NCI-H146 (cell line): ENCODE data around the gene MYO16.
"Not testable (repeated sequence)": the region's sequence is repeated elsewhere in the genome, so short reads cannot be mapped to it uniquely, and the experiment has no call there.

Source experiments
- DNase-seq: peaks from one replicate; lab custom pipeline; 2025; lab: John Stamatoyannopoulos, UW

MYO16 gene

GRCh38 chr13:109074436-109074835, 445.0 kb downstream of the MYO16 start:
- DNase-seq: no peak

- DNase-seq: no peak
Observed at GRCh38 chr13:109074853-109075252, 445.4 kb downstream of the MYO16 start.

- no peak for DNase-seq
Observed at GRCh38 chr13:109087916-109088623, 458.7 kb downstream of the MYO16 start.

- no peak for DNase-seq
Observed at GRCh38 chr13:109088624-109088917, 459.2 kb downstream of the MYO16 start.

GRCh38 chr13:109090796-109091195, 461.4 kb downstream of the MYO16 start:
- no peak for DNase-seq

GRCh38 chr13:109091249-109091648, 461.8 kb downstream of the MYO16 start:
- no peak for DNase-seq

- DNase-seq: not testable (repeated sequence)
Observed at GRCh38 chr13:109092186-109092585, 462.8 kb downstream of the MYO16 start.

- no peak for DNase-seq
Observed at GRCh38 chr13:109093998-109094397, 464.6 kb downstream of the MYO16 start.

GRCh38 chr13:109095126-109095525, 465.7 kb downstream of the MYO16 start:
- DNase-seq: no peak

- no peak for DNase-seq
Observed at GRCh38 chr13:109096101-109096500, 466.7 kb downstream of the MYO16 start.

GRCh38 chr13:109100705-109101304, 471.4 kb downstream of the MYO16 start:
- DNase-seq: no peak

GRCh38 chr13:109101550-109102144, 472.2 kb downstream of the MYO16 start:
- DNase-seq: no peak

- DNase-seq: no peak
Observed at GRCh38 chr13:109105899-109106298, 476.5 kb downstream of the MYO16 start.

GRCh38 chr13:109110159-109110558, 480.7 kb downstream of the MYO16 start:
- DNase-seq: no peak

GRCh38 chr13:109111141-109111540, 481.7 kb downstream of the MYO16 start:
- no peak for DNase-seq

GRCh38 chr13:109113427-109113826, 484.0 kb downstream of the MYO16 start:
- DNase-seq: no peak

- DNase-seq: no peak
Observed at GRCh38 chr13:109114162-109114561, 484.8 kb downstream of the MYO16 start.

- no peak for DNase-seq
Observed at GRCh38 chr13:109114991-109115390, 485.6 kb downstream of the MYO16 start.

GRCh38 chr13:109118521-109118920, 489.1 kb downstream of the MYO16 start:
- DNase-seq: no peak

GRCh38 chr13:109119896-109120295, 490.5 kb downstream of the MYO16 start:
- DNase-seq: no peak

- DNase-seq: no peak
Observed at GRCh38 chr13:109121826-109122225, 492.4 kb downstream of the MYO16 start.

GRCh38 chr13:109123971-109124370, 494.6 kb downstream of the MYO16 start:
- DNase-seq: no peak

- DNase-seq: no peak
Observed at GRCh38 chr13:109126178-109126577, 496.8 kb downstream of the MYO16 start.
